Heart left ventricle (tissue), 16 donors: ENCODE data around the gene STARD13. TPM values are rescaled to one million over a fixed set of nuclear protein-coding genes. Genes with fewer than 3 reads are reported as not detected.
A peak's percentile ranks its signal among the peaks of the same experiment; 100 is the strongest.

ENCODE experiments used
- ATAC-seq, 4 donors: fragments of 200-7000 bp; cut with Tn5 transposase; one replicate each; pipeline ENCODE4 v1.9.1; 2020 to 2022; ENCODE audit warnings: moderate library complexity in 4 of 4, mild to moderate bottlenecking in 3 of 4, moderate number of reproducible peaks in 1 of 4
- DNase-seq, 5 donors: peaks; one replicate each; pipeline ENCODE4 v3.0.0-alpha.2; 2020
- H3K27ac ChIP-seq, 12 donors: fragments of 200-600 bp; sonication (generic) in 4 of 12; one replicate each; pipeline versions ENCODE4 v1.5.0 to v1.8.0; 2016 to 2022; ENCODE audit warnings: mild to moderate bottlenecking in 2 of 12
- H3K27me3 ChIP-seq, 9 donors: fragments of 200-600 bp; sonication (generic) in 2 of 9; one replicate each; pipeline versions ENCODE4 v1.5.1 to v1.8.0; 2016 to 2022; ENCODE audit warnings: mild to moderate bottlenecking in 3 of 9
- H3K36me3 ChIP-seq, 9 donors: fragments of 200-600 bp; sonication (generic) in 2 of 9; one replicate each; pipeline versions ENCODE4 v1.5.0 to v1.8.0; 2018 to 2022; ENCODE audit warnings: mild to moderate bottlenecking in 2 of 9
- H3K4me1 ChIP-seq, 12 donors: fragments of 200-600 bp; sonication (generic) in 4 of 12; one replicate each; pipeline versions ENCODE4 v1.5.0 to v1.8.0; 2016 to 2022; ENCODE audit warnings: mild to moderate bottlenecking in 3 of 12
- H3K4me3 ChIP-seq, 12 donors: fragments of 200-600 bp; sonication (generic) in 4 of 12; one replicate each; pipeline versions ENCODE4 v1.5.0 to v1.8.0; 2017 to 2022; ENCODE audit warnings: mild to moderate bottlenecking in 9 of 12, moderate library complexity in 4 of 12
- H3K9me3 ChIP-seq, 12 donors: fragments of 200-600 bp; sonication (generic) in 4 of 12; one replicate each; pipeline versions ENCODE4 v1.5.0 to v1.8.0; 2016 to 2022; ENCODE audit warnings: mild to moderate bottlenecking in 1 of 12
- CTCF ChIP-seq, 12 donors: fragments of 200-600 bp; sonication (generic) in 4 of 12; IDR thresholded peaks; one replicate each; pipeline versions ENCODE4 v1.5.0 to v1.8.0; 2018 to 2022; ENCODE audit warnings: antibody characterized with exemption in 12 of 12, mild to moderate bottlenecking in 5 of 12
- POLR2A ChIP-seq, 2 donors: fragments of 450-650 bp; IDR thresholded peaks; one replicate each; pipeline ENCODE4 v1.6.1; 2017; ENCODE audit warnings: antibody characterized with exemption in 2 of 2, mild to moderate bottlenecking in 2 of 2, moderate library complexity in 2 of 2
- WGBS, 4 donors: extraction: QIAGEN DNeasy Blood & Tissue Kit in 2 of 4; methylation state at CpG; one replicate each; pipeline versions ENCODE4 v1.1.5 to v1.1.7; 2013 to 2018; 5-methylcytosine and 5-hydroxymethylcytosine counted together
- intact Hi-C, 10 donors: fragments of 100-400 bp; cut with DNase I; formaldehyde crosslinking; loops; one replicate each; pipeline versions ENCODE4 v1.11.1 to v1.14.2; 2022
- polyA plus RNA-seq, 2 donors: library from polyadenylated mRNA; stranded (reverse); fragments of 200-250 nt; gene quantifications; one replicate each; pipeline ENCODE4 v1.2.3, GENCODE V29; 2013
- total RNA-seq, 9 donors: library from RNA; depleted of rRNA in 2 of 9; stranded (reverse); fragments of >200 nt in 2 of 9; fragmentation: NEBNext Ultra II Directional in 3 of 9; extraction: Animal tissue kit (Norgen Biotek cat#: 25700) in 3 of 9; gene quantifications; one replicate each; pipeline versions ENCODE4 v1.1.0 to v1.2.4, GENCODE V29; 2016 to 2023
- donor health status: ischemic (EF 13 %, LVEDD 7.1; RV severe dilation, severe dysfunction).
- donor health status: healthy with polysubstance abuse.
- donor health status: DM: no; HTN: yes; CAD: no.
- donor health status: DM: no; HTN: no; CAD: no.
- donor health status: ischemic (EF 25% LVEDD 6.9; RV normal size, moderate dysfunction).
- donor health status: ischemic (EF 25% LVEDD 5.7; RV mildly dilated, moderate dysfunction).
- donor health status: healthy.
- donor health status: DM: yes; HTN: yes; CAD: no.
- donor health status: ischemic (EF 35%, LVEDD 5.7; RV mildly dilated, moderate dysfunction).
- donor health status: nonischemic (EF 11% LVEDD 7.7; RV severe dilation, severe dysfunction).
- donor health status: DM: yes; HTN: yes; CAD: no.
- donor health status: PGD.
- donor health status: ischemic (EF 29% LVEDD 5.4; RV normal size, mild dysfunction).
- donor health status: nonischemic (EF 23%, LVEDD 6.1; RV moderate dilation, normal function).

STARD13 gene
- total and polyA plus RNA-seq, 11 donors, result 9.3 to 39.2 (median 28.3) TPM

- Histone ChIP-seq H3K4me1 (peaks cover 0 to 91% (median 58%) of the 10 kb centered on the region in 12 donors), H3K36me3 (peaks cover 0 to 3% (median 0%) of the 10 kb centered on the region in 9 donors), H3K9me3 (no peaks in the 10 kb centered on the region), H3K4me3 (no peak overlapping the region), H3K27me3 (no peaks in the 10 kb centered on the region), H3K27ac (peak overlapping the region in 1 of 12 donors; percentile 77)
- intact Hi-C loops, result loop anchor here in 1 of 10 donors (5.0 kb wide), 1 partner anchor 538 kb away; no protein-coding TSS in a partner anchor
- 59 to 74% (median 72%) methylated on average over 2 of the region's 2 CpGs for WGBS, 4 donors
- no peak for TF ChIP-seq POLR2A (IDR thresholded peaks at IDR 0.05)
- TF ChIP-seq CTCF (IDR thresholded peaks at IDR 0.05), result no peak
- no peak for DNase-seq
- no peak for ATAC-seq
These were observed 101.0 kb downstream of the STARD13 start for GRCh38 chr13:33184530-33184929.

- Histone ChIP-seq H3K36me3 (peaks cover 0 to 3% (median 0%) of the 10 kb centered on the region in 9 donors), H3K4me1 (peaks cover 0 to 89% (median 56%) of the 10 kb centered on the region in 12 donors), H3K27me3 (no peaks in the 10 kb centered on the region), H3K27ac (peak overlapping the region in 4 of 12 donors; percentile 10 to 77 (median 17)), H3K9me3 (no peaks in the 10 kb centered on the region), H3K4me3 (no peak overlapping the region)
- DNase-seq (no peak), ATAC-seq (peak in 3 of 4 donors; percentile 32 to 50 (median 48))
- intact Hi-C loops, result loop anchor here in 1 of 10 donors (5.0 kb wide), 1 partner anchor 538 kb away; no protein-coding TSS in a partner anchor
- WGBS, 4 donors, result 49 to 66% (median 61%) methylated on average over 2 of the region's 2 CpGs
- TF ChIP-seq CTCF (IDR thresholded peaks at IDR 0.05), result no peak
- no peak for TF ChIP-seq POLR2A (IDR thresholded peaks at IDR 0.05)
These were observed 101.5 kb downstream of the STARD13 start for GRCh38 chr13:33184112-33184490.

GRCh38 chr13:33183431-33184111, 102.0 kb downstream of the STARD13 start:
- DNase-seq (no peak), ATAC-seq (no peak)
- Histone ChIP-seq H3K9me3 (no peaks in the 10 kb centered on the region), H3K27ac (peak overlapping the region in 4 of 12 donors; percentile 10 to 77 (median 17)), H3K4me3 (no peak overlapping the region), H3K27me3 (no peaks in the 10 kb centered on the region), H3K4me1 (peaks cover 0 to 89% (median 57%) of the 10 kb centered on the region in 12 donors), H3K36me3 (peaks cover 0 to 3% (median 0%) of the 10 kb centered on the region in 9 donors)
- intact Hi-C loops, result loop anchor here in 1 of 10 donors (5.0 kb wide), 1 partner anchor 539 kb away; no protein-coding TSS in a partner anchor
- 69 to 87% (median 80%) methylated on average over 3 of the region's 3 CpGs for WGBS, 4 donors
- no peak for TF ChIP-seq CTCF (IDR thresholded peaks at IDR 0.05)
- no peak for TF ChIP-seq POLR2A (IDR thresholded peaks at IDR 0.05)

GRCh38 chr13:33182729-33183128, 102.8 kb downstream of the STARD13 start:
- TF ChIP-seq CTCF (IDR thresholded peaks at IDR 0.05) (no peak), POLR2A (IDR thresholded peaks at IDR 0.05) (no peak)
- Histone ChIP-seq H3K27me3 (no peaks in the 10 kb centered on the region), H3K4me1 (peaks cover 0 to 86% (median 55%) of the 10 kb centered on the region in 12 donors), H3K4me3 (no peak overlapping the region), H3K27ac (peak overlapping the region in 2 of 12 donors; percentile 16 to 77), H3K36me3 (no peaks in the 10 kb centered on the region), H3K9me3 (no peaks in the 10 kb centered on the region)
- ATAC-seq (no peak), DNase-seq (no peak)
- 72 to 83% (median 82%) methylated on average over 9 of the region's 9 CpGs for WGBS, 4 donors
- intact Hi-C loops, result loop anchor here in 1 of 10 donors (5.0 kb wide), 1 partner anchor 540 kb away; no protein-coding TSS in a partner anchor
